ENCODE measurements around the gene MYT1.

GRCh38 chr20:64231621-64232550, 67.6 kb downstream of the MYT1 start:
- TF ChIP-seq CTCF (IDR thresholded peaks at IDR 0.05; ENCODE audit: poor library complexity, severe bottlenecking) (no peak), EP300 (conservative IDR thresholded peaks at IDR 0.05; ENCODE audit: poor library complexity, severe bottlenecking) (no peak)

All from neural cell (in vitro differentiated cells).